Measurements from ENCODE around the gene CYP26B1. TPM values are rescaled to one million over a fixed set of nuclear protein-coding genes. Genes with fewer than 3 reads are reported as not detected.

The CYP26B1 gene
- total RNA-seq, 1 experiment from 2014 or later: 3.9 TPM

- no TSS peak for BruUV-seq (replicated peaks)
Observed at GRCh38 chr2:72150861-72151356, 3.2 kb upstream of the CYP26B1 start.

GRCh38 chr2:72150157-72150860, 2.6 kb upstream of the CYP26B1 start:
- ChIA-PET POLR2A (ENCODE audit: unreplicated experiment) (no interaction called here), CTCF (interaction anchor here (0.5 to 1.7 kb wide), 13 partner anchors 14 to 604 kb away, joined by 3 to 47 read pairs (median 4); no protein-coding TSS in a partner anchor)
- peak overlapping the region; percentile 74 for H3K4me3 ChIP-seq (ENCODE audit: low read length)
- H3K36me3 ChIP-seq (ENCODE audit: low read depth, low read length): no peaks in the 10 kb centered on the region
- H3K4me2 ChIP-seq (ENCODE audit: low read length): peak overlapping the region; percentile 83
- H3K9me3 ChIP-seq (ENCODE audit: low read length): no peaks in the 10 kb centered on the region
- intact Hi-C loops (cut with micrococcal nuclease): loop anchor here (1.0 to 5.0 kb wide), 8 partner anchors 216 to 605 kb away; no protein-coding TSS in a partner anchor
- peaks cover 24% of the 10 kb centered on the region for H3K4me1 ChIP-seq (ENCODE audit: insufficient read depth, low read length)
- H3K27ac ChIP-seq (ENCODE audit: low read length): no peak overlapping the region
- ATAC-seq: peak; percentile 80
- peak overlapping the region; percentile 75 for H2AFZ ChIP-seq (ENCODE audit: low read length)
- no TSS peak for BruUV-seq (replicated peaks)
- no peaks in the 10 kb centered on the region for H4K20me1 ChIP-seq (ENCODE audit: low read length)
- no peaks in the 10 kb centered on the region for H3F3A ChIP-seq (ENCODE audit: low read length, unreplicated experiment)
- H3K27me3 ChIP-seq (ENCODE audit: low read length): peaks cover 29% of the 10 kb centered on the region
- DNase-seq: peak; percentile 93
- H3K9me2 ChIP-seq (replicated peaks; ENCODE audit: low read length): no peaks in the 10 kb centered on the region
- TF ChIP-seq EZH2phosphoT487 (IDR thresholded peaks at IDR 0.05; ENCODE audit: borderline replicate concordance, low read length) (no peak), CTCF (conservative IDR thresholded peaks at IDR 0.05; ENCODE audit: low read depth, low read length) (peak; percentile 81), EZH2 (IDR thresholded peaks at IDR 0.05; ENCODE audit: low read length, unreplicated experiment) (no peak)
- H3K79me2 ChIP-seq (ENCODE audit: low read length): no peaks in the 10 kb centered on the region
- no peak overlapping the region for H3K9ac ChIP-seq (ENCODE audit: low read length)

More at GRCh38 chr2:72150861-72151356, 3.2 kb upstream of the CYP26B1 start:
- no peaks in the 10 kb centered on the region for H3K36me3 ChIP-seq (ENCODE audit: low read depth, low read length)
- H2AFZ ChIP-seq (ENCODE audit: low read length): peak overlapping the region; percentile 65; the same call in 1 of the 2 replicates
- DNase-seq (peak; percentile 22), ATAC-seq (peak; percentile 8)
- no peak overlapping the region for H3K9ac ChIP-seq (ENCODE audit: low read length)
- ChIA-PET POLR2A (ENCODE audit: unreplicated experiment) (interaction anchor here (0.6 kb wide), 1 partner anchor 126 kb away, joined by 4 read pairs; no protein-coding TSS in a partner anchor), CTCF (interaction anchor here (0.5 to 1.7 kb wide), 10 partner anchors 13 to 429 kb away, joined by 3 to 47 read pairs (median 6); no protein-coding TSS in a partner anchor)
- H3K9me3 ChIP-seq (ENCODE audit: low read length): no peaks in the 10 kb centered on the region
- H3K27ac ChIP-seq (ENCODE audit: low read length): no peak overlapping the region
- H3F3A ChIP-seq (ENCODE audit: low read length, unreplicated experiment): no peaks in the 10 kb centered on the region
- no peaks in the 10 kb centered on the region for H3K9me2 ChIP-seq (replicated peaks; ENCODE audit: low read length)
- H3K27me3 ChIP-seq (ENCODE audit: low read length): peaks cover 29% of the 10 kb centered on the region
- peak overlapping the region; percentile 74; the same call in 1 of the 2 replicates for H3K4me3 ChIP-seq (ENCODE audit: low read length)
- intact Hi-C loops (cut with micrococcal nuclease): loop anchor here (1.0 to 5.0 kb wide), 8 partner anchors 217 to 606 kb away; no protein-coding TSS in a partner anchor
- 0 out of 2 replicates have a peak, but pooled peaks have one; percentile 14 for TF ChIP-seq CTCF (conservative IDR thresholded peaks at IDR 0.05; ENCODE audit: low read depth, low read length)
- TF ChIP-seq EZH2phosphoT487 (IDR thresholded peaks at IDR 0.05; ENCODE audit: borderline replicate concordance, low read length): no peak
- H4K20me1 ChIP-seq (ENCODE audit: low read length): no peaks in the 10 kb centered on the region
- peaks cover 21% of the 10 kb centered on the region for H3K4me1 ChIP-seq (ENCODE audit: insufficient read depth, low read length)
- peak overlapping the region; percentile 83 for H3K4me2 ChIP-seq (ENCODE audit: low read length)
- no peaks in the 10 kb centered on the region for H3K79me2 ChIP-seq (ENCODE audit: low read length)

Data from PC-3 (cell line).